ENCODE data around the gene FAM181B.
"Not testable (repeated sequence)": the region's sequence is repeated elsewhere in the genome, so short reads cannot be mapped to it uniquely, and the experiment has no call there.

Gene FAM181B

DNA sequence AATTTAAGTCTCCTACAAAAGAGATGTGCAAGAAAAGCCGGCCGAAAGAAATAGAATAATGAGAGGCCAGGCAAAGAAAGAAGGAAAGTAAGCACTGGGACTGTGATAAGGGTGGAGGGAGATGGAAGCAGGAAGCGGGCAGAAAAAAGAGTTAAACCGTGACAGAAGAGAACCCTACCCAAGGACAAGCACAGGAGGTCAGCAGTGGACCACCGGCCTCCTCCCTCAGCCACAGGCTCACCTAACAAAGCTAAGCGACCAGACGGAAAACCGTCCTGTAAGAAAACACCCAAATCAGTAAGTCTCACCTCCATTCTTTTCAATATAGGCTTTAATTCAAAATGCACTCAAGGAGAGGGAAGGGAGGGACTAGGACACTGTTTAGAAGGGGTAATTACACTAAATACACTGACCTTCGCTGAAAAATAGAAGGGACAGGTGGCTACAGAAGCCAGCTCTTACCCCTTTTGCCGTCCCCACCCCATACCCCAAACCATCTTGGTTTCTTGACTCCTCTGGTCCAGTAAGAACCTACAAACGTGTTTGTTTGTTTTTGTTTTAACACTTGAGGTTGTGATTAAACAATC is 1.9 kb downstream of the FAM181B start:
- DNase-seq, result no peak

DNA sequence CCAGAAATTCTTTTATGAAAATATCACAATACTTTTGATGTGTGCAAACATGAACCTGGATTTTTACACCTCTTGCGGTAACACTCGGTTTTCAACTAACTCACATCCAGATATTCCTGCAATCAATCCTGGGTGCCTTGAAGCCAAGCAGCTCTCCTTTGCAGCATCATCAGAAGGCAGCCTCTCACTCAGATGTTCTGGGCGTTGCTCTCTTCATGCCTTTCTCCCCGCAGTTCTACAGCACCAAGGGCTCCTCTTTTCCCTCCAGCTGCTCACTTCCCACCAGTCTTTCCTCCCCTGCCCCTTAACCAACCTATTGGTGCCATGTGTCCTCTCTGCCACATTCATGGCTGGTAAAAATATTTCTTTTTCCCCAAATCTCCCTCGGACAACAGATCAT is 2.9 kb downstream of the FAM181B start:
- no peak for DNase-seq

DNA sequence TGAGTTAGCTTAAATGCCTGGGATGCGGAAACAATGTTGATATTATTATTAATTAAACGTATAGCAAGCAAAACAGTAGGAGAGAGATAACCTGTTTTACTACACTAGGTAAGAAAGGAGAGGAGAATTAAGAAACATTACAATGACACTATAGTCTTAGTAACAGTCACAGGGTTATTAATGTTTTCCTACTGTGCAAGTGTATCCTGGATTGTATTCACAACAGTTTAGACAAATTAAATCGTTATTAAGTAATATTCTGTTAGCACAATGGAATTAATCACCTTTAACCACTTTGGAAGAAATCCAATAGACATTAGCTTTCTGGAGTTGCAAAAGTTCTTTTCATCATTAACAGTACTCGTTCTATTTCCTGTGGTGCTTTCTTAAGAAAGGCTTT is 3.4 kb downstream of the FAM181B start:
- DNase-seq, result no peak

DNA sequence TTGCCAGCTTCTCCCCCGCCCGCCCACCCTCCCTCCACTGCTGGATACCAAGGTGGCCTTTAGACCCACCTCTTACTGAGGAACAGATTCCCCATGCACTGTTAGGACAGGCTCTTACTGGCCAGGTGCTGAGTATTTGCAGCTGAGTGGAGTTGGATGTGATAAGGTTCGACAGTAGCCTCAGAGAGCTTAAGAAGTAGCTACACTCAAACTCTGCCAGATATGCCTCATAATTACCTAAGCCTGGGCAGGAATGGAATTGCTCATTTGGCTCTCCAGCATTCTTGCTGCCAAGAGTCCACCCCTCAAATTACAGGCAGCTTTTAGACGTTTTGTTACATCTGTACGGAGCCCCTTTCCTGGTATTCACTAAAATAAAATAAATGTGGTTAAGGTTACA is 9.6 kb downstream of the FAM181B start:
- no peak for DNase-seq

DNA sequence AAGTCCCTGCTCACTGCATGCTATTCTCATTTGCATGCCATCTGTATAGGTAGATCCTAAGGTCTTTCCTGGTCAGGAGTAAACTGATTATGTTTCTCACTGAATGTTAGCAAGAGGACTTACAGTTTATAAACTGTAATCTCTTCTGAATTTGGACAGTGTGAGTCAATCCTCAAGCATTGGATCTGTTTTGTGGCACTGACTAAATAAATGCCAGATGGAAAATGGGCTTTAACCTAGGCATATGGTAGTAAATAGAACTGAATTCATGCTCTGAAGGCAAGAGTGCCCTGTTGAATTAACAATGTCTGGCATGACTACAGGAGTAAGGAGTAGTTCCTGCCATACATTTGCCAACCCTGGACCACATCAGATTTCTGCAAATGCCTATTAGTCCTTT is 11.4 kb downstream of the FAM181B start:
- no peak for DNase-seq

DNA sequence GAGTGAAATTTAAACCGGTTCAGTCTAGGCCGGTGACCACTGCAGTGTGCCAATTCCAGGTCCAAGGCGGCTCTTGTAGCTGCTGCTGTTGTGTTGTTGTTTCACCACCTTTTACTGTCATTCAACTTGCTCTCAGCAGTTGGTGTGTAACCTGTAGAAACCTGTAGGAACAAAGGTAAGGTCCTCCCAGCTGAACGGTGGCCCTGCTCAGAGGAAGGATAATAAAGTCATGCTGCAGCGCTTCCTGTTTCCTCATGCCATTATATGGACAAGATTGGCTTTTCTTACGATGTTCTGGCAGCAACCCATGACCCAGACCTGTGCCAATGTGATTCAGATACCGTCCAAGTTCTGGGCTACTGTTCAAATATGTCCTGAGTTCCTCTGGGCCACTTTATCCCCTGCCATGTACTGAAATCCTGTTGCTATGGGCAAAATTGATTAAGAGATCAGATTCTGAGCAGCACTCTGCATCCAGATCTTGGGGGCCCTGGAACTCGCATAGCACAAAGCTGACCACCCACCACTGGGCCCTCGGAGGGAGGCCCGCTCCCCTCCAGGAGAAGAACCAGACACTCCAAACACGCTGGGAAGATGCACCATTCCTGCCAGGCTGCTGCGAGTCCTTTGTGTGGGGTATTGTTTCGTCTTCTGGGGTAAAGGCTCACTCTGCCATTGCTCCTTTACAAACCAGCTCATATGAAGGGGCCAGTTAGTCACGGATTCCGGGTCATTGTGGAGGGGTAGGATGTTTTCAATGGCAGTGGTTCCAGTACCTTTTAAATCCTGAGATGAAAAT is 13.2 kb downstream of the FAM181B start:
- no peak for DNase-seq

DNA sequence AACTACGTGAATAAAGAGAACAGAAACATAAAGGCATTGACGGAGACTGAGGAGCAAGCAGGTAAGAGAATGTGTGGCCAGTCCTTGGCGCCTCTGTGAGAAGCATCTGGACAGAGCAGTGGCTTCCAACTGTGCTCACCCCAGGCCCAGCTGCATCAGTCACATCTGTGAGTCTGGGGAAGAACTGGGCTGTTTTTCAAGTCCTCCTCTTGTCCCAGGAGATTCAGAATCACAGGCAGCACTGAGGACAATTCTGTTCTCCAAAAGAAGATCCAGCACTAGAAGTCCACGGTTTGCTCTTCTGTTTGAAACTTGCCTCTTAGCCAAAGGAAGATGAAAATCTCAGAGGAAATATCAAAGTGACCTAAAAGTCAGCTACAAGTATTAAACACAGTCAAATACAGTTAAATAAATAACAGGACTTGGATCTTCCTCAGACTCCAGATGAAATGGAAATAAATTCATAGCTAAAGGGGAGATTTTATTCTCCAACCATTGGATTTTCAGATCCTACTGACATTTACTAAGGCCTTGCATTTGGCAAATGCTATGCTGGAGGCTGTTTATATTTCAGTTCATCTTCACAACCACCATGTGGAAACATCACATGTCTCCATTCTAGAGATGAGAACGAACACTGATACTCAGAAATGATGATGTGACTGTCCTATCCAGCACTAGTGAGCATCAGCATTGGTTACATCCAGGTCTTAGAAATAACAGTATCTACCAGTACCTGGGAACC is 14.1 kb downstream of the FAM181B start:
- no peak for DNase-seq

DNA sequence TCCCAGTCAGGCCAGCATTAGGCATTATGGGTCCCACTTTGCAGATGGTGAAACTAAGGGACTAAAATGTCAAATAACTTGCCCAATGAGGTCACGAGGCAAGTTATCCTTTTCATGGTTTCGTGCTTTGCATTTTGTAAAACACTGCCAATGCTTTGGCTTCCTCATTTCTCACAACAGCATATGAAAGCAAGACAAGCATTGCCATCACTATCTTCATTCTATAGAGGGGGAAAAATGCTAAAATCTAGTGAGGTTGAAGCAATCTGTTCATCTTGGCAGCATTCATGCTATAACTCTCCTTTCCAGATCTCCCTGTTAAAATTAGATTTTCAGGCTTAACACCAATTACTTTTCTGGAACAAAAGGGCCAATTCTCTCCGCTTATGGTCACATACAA is 14.8 kb downstream of the FAM181B start:
- DNase-seq, result no peak

DNA sequence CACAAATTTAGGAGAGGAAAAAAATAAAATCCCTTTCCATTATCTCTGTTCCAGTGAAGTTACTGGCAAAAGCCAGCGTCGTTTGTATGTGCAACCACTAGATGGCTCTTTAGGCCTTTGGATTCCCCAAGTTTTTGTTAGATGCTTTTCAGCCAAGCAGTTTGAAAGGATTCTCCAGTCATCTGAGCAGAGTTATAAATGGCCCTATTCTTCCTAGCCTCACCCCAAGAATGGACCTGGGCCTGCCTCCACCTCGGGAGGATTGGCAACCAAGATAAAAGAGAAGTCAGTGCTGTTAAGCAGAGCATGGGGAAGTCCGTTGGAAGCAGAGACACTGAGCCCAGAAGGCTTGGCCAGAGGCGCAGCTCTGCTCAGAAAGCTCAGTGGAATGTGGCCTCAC is 15.4 kb downstream of the FAM181B start:
- peak; percentile 67 for DNase-seq

DNA sequence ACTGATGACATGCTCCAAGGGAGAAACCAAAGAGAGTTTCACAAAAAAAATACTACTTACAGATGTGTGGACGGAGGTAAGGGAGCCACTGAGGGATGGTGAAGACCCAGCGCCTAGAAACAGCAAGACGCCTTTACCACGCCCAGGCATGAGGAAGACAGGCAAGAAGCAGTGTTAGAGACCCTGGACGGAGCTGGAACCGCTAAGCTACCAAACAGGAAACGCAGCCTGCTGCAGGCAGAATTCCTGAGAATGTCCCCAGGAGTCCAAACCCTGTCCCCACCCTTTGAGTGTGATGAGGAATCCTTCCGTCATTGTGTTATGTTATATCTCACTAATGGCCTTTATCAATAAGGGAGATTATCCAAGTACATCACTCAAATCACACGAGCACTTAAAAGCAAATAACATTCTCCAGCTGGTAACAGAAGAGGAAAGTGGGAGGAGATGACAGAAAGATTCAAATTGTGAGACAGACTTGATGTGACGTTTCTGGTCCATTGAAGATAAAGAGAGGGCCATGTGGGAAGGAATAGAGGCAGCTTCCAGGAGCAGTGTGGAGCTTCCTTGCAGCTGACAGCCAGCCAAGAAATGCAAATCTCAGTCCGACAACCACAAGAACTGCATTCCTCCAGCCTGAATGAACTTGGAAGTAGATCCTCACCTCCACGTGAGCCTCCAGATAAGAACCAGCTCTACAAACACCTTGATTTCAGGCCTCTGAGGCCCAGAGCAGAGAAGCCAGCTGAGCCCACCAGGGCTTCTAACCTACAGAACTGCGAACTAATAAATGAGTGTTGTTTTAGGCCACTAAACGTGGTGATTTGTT is 19.1 kb downstream of the FAM181B start:
- no peak for DNase-seq

DNA sequence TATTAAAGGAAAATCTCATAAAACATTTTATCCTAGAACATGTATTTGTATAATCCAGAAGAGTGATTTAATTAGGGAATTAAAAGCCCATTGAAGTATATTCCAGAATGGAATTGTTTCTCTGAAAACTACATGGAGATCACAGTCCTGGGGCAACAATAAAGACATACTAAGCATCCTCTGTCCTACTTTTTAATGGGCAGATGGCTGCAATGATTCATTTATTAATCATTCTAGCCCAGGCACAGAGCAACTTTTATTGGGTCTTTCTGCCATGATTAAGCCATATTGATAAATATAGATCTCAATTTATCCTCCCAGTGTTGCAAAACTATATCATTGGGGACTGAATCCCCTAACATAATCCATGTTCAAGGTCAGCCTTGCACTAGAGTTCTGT is 22.0 kb downstream of the FAM181B start:
- DNase-seq, result no peak

DNA sequence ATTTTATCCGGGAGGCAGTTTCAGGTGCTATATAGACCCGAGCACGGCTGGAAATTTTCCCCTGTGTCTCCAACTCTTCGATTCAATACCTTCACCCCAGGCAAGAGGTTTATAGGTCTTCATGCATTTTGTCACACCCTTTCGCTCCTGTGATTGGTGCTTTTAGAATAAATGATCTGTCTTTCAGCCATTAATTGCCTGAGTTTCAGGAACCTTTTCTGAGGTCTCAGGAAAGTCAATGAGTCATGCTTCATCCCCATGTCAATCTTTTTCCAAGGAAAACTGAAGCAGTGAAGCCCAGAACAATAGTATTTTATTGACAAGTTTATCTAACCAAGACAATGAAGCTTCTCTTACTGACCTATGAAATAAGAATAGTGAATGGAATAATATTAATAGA is 29.9 kb downstream of the FAM181B start:
- no peak for DNase-seq

DNA sequence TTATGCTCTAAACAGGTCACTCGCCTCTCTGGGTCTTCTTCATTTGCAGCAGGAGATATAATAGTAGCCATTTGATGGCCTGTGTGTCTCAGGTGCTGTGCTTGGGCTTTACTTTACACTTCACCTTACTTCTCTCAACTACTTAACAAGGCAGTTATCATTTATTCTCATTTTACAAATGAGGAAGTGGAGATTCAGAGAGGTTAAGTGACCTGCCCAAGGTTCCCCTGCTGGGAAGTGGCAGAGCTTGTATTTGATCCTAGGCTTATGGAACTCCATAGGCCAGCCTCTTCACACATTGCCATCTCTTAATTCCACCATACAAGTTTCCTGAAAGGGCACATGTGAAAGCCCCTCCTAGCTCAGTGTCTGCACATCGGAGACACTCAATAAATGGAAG is 30.4 kb downstream of the FAM181B start:
- DNase-seq, result no peak

DNA sequence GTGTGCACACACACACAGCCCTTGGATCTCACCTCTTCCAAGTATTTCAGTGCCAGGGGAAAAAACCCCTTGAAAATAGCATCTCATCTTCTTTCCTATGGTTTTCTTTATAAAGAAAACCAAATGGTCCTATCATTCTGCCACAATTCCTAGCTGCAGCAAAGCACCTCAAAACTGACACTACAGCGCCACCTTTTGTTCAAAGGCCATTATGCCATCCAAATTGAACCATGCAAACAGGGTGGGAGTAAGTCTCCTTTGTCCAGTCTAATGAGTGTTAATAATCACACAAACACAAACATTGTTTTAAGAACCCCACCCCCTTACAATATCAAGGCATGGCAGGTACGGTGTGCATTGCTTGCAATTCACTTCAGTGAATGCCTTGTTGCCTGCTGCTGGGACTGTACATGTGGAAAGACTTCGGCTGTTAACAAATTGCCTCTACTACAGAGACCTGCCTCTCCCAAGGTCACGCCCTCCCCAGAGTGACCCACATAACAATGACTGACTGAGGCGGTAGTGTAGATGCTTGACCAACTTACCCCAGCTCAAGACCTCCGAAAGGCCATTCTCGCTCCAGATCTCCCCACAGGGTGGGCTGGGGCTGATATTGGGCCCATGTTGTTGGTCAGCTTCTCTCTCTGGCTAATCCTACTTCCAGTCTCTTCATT is 31.7 kb downstream of the FAM181B start:
- peak; percentile 61 for DNase-seq

DNA sequence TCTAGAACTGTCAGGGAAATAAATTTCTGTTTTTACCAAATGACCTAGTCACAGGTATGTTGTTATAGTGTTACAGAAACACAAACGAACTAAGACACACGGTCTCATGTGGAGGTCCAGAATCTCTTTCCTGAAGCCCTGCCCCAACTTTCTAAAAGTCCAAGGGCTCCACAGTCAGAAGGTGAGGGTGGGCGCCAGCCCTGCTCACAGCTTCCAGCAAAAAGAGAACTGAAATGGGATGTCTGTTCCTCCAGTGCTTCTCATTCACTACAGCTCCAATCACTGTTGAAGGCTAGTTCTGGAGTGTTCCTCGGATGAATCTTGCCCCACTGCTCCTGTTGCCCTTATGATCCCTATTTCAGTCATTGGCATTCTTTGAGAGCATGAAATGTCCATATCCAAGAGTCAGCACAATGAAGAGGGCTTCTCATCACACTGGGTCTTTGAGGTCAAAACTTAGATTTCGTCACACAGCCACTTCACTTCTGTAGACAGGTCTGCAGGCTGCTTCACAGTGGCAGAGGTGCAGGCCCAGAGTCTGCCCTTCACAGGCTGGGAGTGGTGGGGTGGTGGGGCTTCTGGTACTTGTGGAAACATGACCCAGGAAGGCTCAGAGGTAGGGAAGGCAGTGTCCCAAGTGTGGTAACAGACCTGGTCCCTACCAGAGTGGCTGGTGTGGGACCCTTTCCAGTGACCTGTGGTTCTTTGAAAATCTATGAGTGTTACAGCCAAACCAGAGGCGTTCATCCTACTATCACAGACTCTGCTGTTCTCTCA is 34.9 kb downstream of the FAM181B start:
- DNase-seq, result no peak

DNA sequence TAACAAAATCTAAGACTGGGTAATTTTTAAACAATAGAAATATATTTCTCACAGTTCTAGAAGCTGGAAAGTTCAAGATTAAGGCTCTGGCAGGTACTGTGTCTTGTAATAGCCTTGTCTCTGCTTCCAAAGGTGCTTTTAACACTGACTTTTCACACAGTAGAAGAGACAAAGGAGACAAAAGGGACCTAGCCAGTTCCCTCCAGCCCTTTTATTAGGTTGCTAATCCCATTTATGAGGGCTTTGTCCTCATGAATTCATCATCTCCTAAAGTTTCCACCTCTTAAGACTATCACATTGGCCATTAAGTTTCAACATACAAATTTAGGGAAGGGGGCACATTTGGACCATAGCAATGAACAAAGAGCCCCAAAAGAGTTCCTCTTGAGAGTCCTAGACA is 40.7 kb downstream of the FAM181B start:
- no peak for DNase-seq

DNA sequence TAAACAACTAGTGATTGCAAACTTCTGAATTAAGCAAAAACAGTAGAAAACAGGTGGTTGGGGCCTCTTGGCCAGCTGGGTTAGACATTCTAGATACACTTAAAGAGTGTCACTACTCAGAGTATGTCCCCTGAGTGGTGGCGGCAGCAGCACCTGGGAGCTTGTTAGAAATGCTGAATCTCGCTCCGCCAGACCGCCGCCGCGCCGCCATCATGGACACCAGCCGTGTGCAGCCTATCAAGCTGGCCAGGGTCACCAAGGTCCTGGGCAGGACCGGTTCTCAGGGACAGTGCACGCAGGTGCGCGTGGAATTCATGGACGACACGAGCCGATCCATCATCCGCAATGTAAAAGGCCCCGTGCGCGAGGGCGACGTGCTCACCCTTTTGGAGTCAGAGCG is 44.3 kb downstream of the FAM181B start:
- DNase-seq, result not testable (repeated sequence)

DNA sequence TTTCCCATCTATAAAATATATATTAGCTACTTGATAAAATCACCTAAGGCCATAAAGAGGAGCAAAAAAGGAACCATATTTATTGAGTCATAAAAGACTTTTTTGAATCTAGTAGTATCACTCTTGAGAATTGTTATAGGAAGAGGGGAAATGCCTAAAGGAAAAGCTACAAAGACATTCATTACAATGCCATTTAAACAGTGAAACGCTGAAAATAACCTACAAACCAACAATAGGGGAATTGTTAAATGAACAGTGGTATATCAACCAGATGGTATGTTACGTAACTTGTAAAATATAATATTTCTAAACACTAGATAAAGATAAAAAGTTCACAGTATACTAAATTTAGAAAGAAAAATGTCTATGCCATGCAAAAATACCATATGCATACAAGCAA is 47.5 kb downstream of the FAM181B start:
- no peak for DNase-seq

DNA sequence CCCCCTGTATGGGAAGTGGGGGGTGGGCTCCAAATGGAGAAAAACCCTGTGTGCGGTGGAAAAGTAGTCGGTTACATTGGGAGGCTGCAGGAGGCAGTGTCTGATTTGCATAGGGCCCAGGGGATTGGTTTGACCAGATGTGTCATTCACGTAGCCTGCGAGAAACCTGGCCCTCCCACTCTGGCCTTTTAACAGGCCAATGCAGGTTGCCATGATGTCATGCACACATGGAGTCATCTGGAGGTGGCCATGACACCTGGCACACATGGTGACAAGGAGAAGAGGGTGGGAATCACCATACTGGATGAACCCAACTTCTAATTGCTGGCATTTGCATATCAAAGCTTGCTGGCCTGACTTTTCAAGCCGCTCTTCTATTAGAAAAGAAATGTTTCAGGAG is 50.6 kb downstream of the FAM181B start:
- no peak for DNase-seq

DNA sequence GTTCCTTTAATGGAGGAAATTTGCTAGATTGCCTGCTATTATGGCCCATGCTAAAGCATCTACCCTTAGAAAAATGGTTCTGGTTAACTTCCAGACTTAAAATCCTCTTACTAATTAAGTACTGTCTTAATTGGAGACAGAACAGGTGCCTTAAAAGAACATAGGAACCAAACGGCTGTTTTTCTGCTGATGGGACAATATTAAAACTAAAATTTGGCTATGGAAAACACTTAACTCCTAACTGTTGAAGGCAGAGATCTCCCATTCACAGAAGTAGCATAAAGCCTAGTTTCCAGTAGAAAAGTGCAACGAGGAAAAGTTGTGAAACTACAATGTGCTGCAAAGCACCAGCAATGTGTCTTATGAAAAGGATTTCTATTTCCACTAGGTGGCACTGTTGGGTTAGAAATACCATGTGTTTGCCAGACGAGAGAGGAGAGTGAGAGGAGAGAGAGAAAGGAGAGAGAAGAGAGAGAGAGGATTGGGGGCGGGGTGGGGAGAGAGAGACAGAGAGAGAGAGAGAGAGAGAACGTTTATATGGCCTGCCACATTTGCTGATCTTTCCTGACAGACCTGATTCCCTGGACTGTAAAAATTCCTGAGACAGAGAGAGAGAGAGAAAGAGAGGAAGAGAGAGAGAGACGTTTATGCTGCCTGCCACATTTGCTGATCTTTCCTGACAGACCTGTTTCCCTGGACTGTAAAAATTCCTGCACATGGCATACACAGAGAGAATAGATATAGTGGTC is 51.5 kb downstream of the FAM181B start:
- DNase-seq, result peak; percentile 75

DNA sequence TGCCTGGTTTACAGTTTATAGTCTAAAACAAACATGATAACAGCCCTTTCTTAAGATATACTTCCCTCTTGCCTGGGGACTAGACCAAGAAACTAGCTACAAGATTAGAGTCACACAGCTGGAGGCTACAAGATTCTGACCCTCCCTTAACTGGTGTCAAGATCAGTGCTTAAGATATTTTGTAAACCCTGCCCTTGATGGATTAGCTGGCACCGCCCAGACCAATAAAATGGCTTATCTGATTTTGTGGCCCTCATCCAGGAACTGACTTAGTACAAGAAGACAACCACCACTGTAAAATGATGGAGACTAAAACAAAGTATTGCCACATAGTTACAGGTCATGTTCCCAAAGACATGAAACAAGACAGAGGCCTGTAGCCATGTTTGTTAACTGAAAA is 53.4 kb downstream of the FAM181B start:
- DNase-seq, result no peak
